ENCODE results near the gene C4orf51. TPM values are rescaled to one million over a fixed set of nuclear protein-coding genes. Genes with fewer than 3 reads are reported as not detected.

C4orf51 gene
- total and polyA plus RNA-seq, 2 of the 8 experiments (the other 6 are each of a cell fraction or from before 2014, with no cell fraction given): 0.54 TPM; not detected in 1

- Histone ChIP-seq H2AFZ (ENCODE audit: low read length) (no peak overlapping the region), H3K18ac (ENCODE audit: extremely low read depth, low read length) (no peak overlapping the region), H4K20me1 (replicated peaks in 1 of 2; ENCODE audit: control insufficient read depth in 1 of 2, insufficient read depth in 2 of 2, low read length in 2 of 2) (no peaks in the 10 kb centered on the region), H2BK20ac (ENCODE audit: low read length) (no peak overlapping the region), H2BK5ac (ENCODE audit: low read depth, low read length) (no peak overlapping the region), H3K4me2 (ENCODE audit: insufficient read depth in 1 of 2, low read depth in 2 of 2, low read length in 2 of 2) (no peak overlapping the region; a peak in 1 of 4 replicates), H3K23ac (ENCODE audit: insufficient read length) (no peak overlapping the region), H2BK15ac (ENCODE audit: low read length) (no peak overlapping the region), H3K27ac (ENCODE audit: low read depth, low read length) (no peak overlapping the region), H3K27me3 (replicated peaks in 1 of 4; ENCODE audit: control insufficient read depth in 3 of 4, extremely low read depth in 1 of 4, insufficient read depth in 3 of 4, low read length in 3 of 4) (no peaks in the 10 kb centered on the region), H3K9me3 (ENCODE audit: insufficient read depth in 2 of 2, low read depth in 1 of 2, low read length in 1 of 2) (no peaks in the 10 kb centered on the region; a peak in 1 of 4 replicates), H3K79me1 (ENCODE audit: low read depth, low read length) (no peaks in the 10 kb centered on the region), H3K36me3 (ENCODE audit: control insufficient read depth in 2 of 4, insufficient read depth in 4 of 4, low read length in 3 of 4) (no peaks in the 10 kb centered on the region), H3K4me3 (ENCODE audit: extremely low read depth in 1 of 4, insufficient read depth in 2 of 4, low read depth in 3 of 4, low read length in 4 of 4) (no peak overlapping the region), H2AK5ac (ENCODE audit: low read depth, low read length) (no peak overlapping the region), H3K79me2 (ENCODE audit: control insufficient read depth in 1 of 2, insufficient read depth in 2 of 2, low read length in 2 of 2) (no peaks in the 10 kb centered on the region), H4K5ac (ENCODE audit: insufficient read length, low read depth, low read length) (no peak overlapping the region), H3K23me2 (ENCODE audit: low read depth, low read length) (no peaks in the 10 kb centered on the region), H2BK12ac (ENCODE audit: low read depth, low read length) (no peak overlapping the region), H2BK120ac (replicated peaks; ENCODE audit: low read depth, low read length) (no peak overlapping the region), H3K56ac (replicated peaks; ENCODE audit: insufficient read length, low read depth, low read length) (no peak overlapping the region), H4K91ac (replicated peaks; ENCODE audit: insufficient read length, low read length) (no peak overlapping the region), H3K4ac (replicated peaks; ENCODE audit: insufficient read length, low read depth, low read length) (no peak overlapping the region), H3K14ac (ENCODE audit: insufficient read length) (no peak overlapping the region), H3K9ac (replicated peaks in 1 of 4; ENCODE audit: extremely low read depth in 1 of 4, low read depth in 3 of 4, low read length in 3 of 4) (no peak overlapping the region), H4K8ac (ENCODE audit: extremely low read depth, insufficient read depth, low read length) (no peak overlapping the region), H3K4me1 (replicated peaks in 1 of 4; ENCODE audit: control insufficient read depth in 3 of 4, insufficient read depth in 4 of 4, low read length in 3 of 4) (peaks cover 0 to 5% (median 2%) of the 10 kb centered on the region in 4 experiments; a peak in 2 of 7 replicates)
- DNase-seq (ENCODE audit: low read depth in 1 of 2, low spot score in 2 of 2) (no peak), FAIRE-seq (no peak)
- ChIA-PET POLR2A (ENCODE audit: partially characterized antibody) (no interaction called here), CTCF (ENCODE audit: partially characterized antibody) (interaction anchor here (0.6 kb wide), 1 partner anchor 531 kb away, joined by 3 read pairs; no protein-coding TSS in a partner anchor)
- 50% methylated on average over 2 of the region's 2 CpGs; no CpG with 5 or more reads in 1 of the 2 experiments for WGBS, 2 experiments (ENCODE audit: extremely low coverage in 1 of 2, insufficient coverage in 1 of 2, insufficient read length in 1 of 2, insufficient replicate concordance in 2 of 2, low coverage in 1 of 2, low lambda C conversion rate in 2 of 2, missing lambda C conversion rate in 1 of 2)
- TF ChIP-seq JUND (IDR thresholded peaks at IDR 0.05; ENCODE audit: low read length) (no peak), RBBP5 (IDR thresholded peaks at IDR 0.05; ENCODE audit: borderline replicate concordance, low read depth, low read length) (no peak), TEAD4 (IDR thresholded peaks at IDR 0.05; ENCODE audit: low read depth, low read length) (no peak), RXRA (IDR thresholded peaks at IDR 0.05; ENCODE audit: insufficient read depth, low read depth, low read length) (no peak), CTCF (IDR thresholded peaks at IDR 0.05; ENCODE audit: control extremely low read depth in 1 of 3, insufficient read depth in 1 of 3, low read depth in 1 of 3, low read length in 3 of 3) (no peak), TBP (IDR thresholded peaks at IDR 0.05; ENCODE audit: low read depth, low read length) (no peak), ATF2 (IDR thresholded peaks at IDR 0.05; ENCODE audit: low read length) (no peak), HDAC2 (IDR thresholded peaks at IDR 0.05; ENCODE audit: borderline replicate concordance in 1 of 2, low read depth in 2 of 2, low read length in 2 of 2) (no peak), KDM4A (IDR thresholded peaks at IDR 0.05; ENCODE audit: low read depth, low read length, severe bottlenecking) (no peak)
These were observed 7.0 kb downstream of the C4orf51 start for GRCh38 chr4:145686991-145687390.

Measured in H1 (cell line).